Fibroblast of gingiva (primary cell): ENCODE measurements around the gene SPRN.
"Not testable (repeated sequence)": the region's sequence is repeated elsewhere in the genome, so short reads cannot be mapped to it uniquely, and the experiment has no call there.

Experiments
- DNase-seq: peaks from one replicate; pipeline ENCODE4 v3.0.0-alpha.2; 2011; ENCODE audit warnings: low read depth

Gene SPRN, protein sequence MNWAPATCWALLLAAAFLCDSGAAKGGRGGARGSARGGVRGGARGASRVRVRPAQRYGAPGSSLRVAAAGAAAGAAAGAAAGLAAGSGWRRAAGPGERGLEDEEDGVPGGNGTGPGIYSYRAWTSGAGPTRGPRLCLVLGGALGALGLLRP

DNA sequence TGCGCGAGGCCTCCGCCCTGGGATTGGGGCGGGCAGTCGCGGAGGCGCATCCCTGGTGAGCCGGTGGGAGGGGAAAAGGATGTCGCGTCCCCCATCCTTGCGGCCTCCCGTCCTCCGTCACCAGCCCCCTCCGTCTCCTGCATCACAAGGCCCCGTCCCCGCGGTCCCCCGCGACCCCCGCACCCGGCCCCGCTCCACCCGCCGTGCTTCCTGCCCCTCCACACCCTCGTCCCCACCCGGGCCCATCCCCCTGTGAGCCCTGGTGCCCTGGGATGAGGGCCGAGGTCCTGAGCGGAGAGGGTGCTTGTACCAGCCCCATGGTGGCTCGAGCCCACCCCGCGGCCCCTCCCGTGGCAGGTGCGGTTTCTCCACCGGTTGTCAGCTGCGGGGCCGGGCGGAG lies at the start of gene SPRN:
SPRN (minus strand) TSS at position 25 of the 400 bp plus-strand sequence. CDS start 944 bp downstream, outside the sequence.
- not testable (repeated sequence) for DNase-seq

DNA sequence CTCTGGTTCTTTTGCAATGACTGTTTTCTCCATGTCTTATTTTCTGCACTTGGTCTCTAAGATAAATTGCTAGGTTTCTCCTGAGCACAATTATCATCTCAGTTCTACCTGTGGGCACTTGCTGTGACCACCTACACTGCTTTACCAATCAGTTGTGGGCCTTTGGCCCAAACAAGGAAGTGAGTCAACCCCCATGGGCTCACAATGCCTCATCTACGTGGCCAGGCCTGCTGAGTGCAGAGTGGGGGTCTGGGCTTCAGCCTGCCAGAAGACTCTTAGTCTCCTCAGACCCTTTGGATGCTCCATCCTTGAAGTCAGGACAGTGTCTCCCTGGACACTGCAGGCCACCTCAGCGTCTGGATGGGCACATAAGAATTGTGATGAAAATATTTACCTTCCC lies 49.6 kb upstream of the SPRN start:
- DNase-seq: no peak

DNA sequence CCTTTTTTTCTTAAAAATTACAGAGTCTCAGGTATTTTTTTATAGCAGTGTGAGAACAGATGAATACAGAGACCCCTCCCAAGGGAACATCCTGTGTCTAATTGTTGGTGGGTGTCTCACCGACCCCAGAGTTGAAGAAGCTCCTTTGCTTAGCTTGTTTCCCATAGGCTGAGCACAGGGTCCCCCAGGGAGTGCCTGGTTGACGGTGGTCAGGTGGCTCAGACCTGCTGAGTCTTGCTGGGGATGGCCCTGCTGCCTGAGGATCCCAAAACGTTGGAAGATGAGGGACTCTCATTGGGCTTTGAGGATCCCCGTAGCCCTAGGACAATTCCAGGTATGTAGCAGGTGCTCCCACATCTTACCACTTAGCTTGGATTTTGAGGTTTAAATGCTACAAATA lies 48.8 kb upstream of the SPRN start:
- DNase-seq: no peak

DNA sequence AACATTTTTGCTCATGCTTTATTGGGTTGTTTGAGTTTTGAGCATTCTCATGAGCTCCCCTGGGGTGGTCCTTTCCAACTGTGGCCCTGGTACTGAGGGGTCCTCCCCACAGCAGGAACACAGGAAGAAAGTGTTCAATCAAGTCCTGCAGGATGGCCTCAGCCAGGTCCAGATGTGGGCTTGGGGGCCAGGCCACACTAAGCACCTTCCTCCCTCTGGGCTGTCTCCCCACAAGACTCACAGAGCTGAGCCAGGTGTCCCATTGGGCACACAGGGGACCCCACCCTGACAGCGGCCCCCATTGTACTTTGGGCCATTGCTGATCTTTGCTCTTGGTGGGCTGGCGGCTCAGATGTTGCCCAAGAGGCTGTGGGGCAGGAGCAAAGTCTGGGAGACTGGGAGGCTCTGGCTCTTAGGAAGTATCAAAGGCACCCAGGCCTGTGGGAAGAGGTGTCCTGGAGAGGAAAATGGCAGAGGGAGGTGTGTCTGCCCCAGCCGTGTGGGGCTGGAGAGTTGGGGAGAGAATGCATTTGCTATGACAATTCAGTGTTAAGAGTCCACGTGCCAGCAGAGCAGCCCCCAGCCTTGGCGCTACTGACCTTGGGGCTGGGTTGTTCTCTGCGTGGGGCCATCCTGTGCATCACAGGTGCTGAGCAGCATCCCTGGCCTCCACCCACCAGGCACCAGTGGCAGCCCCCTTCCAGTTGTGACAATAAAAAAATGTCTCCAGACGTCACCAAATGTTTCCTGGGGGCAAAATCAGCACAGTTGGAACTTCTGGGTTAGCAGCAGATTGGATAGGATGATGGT lies 47.1 kb upstream of the SPRN start:
- no peak for DNase-seq

DNA sequence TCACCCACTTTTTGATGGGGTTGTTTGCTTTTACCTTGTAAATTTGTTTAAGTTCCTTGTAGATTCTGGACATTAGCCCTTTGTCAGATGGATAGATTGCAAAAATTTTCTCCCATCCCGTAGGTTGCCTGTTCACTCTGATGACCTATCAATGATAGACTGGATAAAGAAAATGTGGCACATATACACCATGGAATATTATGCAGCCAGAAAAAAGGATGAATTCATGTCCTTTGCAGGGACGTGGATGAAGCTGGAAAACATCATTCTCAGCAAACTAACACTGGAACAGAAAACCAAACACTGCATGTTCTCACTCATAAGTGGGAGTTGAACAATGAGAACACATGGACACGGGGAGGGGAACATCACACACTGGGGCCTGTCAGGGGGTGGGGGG lies 44.8 kb upstream of the SPRN start:
- not testable (repeated sequence) for DNase-seq

DNA sequence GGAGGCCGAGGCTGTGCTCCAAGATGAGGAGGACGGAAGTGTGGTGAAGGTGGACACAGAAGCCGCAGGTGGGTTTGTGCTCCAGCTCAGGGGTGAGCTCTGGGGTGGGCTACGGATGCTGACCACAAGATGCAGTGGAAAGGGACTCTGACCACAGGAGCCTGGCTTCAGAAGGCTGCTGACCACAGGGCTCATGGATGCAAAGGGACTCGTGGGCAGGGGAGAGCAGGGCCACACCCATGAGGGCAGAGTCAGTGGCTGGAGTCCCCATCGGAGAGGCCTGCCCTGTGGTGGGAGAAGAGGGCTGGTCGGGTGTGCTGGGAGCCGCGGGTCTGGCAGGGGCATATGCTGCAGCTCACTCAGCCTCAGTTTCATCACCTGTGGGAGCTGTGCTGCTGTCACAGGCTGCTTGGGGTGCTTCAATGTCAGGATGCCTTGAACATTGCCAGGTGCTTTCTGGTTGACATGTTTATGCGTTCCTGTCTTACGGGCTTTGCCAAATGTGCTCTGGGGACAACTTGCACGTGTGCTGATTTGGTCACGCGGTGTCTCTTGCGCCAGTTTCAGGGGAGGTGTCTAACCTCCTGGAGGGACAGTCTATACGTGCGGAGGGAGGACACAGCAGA lies 43.0 kb upstream of the SPRN start:
- no peak for DNase-seq

DNA sequence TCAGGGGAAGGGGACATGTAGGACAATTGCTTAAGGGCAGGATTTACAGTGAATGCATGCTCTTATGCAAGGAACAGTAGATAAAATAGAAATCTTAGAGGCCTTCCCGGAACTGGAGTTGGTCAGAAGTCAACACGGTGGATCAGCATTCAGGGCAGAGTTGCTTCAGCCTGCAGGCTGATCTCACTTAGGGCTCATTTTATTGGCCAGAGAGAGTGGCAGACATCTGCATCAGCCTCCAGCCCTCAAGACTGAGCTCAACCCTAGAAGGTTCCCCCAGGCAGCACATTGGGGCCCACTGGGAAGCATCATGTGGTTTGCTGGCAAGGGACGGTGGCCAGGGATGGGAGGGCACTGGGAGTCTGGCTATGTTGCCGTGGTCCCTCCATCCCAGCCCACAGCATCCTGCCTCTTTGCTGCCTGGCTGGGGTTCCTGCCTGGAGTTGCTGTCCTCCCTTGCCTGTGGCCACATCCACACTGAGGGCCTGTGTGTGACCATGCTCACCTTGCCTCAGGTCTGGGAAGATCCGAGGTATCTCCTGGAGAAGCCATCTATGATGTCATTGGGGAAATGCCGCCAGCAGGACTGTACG lies 42.4 kb upstream of the SPRN start:
- no peak for DNase-seq

DNA sequence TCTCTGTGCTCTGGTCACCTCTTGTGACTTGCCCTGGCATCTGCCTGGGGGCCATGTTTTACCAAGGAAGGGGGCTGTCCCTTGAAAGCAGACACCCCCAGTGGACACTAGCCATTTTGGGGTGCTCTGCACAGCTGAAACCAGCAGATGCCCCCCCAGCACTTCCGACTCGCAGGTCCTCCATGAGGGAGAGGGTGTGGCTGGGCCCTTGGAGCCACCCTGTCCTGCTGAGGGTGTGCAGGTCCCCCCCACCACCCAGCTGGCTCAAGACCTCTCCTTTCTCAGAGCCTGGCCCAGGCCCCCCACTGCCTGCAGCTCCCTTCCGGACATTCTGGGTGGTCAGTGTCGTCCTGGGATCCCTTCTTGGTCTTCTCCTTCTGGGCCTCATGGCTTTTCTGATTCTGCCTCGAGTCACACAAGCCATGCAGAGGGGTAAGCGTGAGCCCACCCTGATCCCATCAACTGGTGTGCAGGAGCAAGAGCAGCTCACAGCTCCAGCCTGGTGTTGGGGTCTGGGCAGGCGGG lies 41.6 kb upstream of the SPRN start:
- no peak for DNase-seq

DNA sequence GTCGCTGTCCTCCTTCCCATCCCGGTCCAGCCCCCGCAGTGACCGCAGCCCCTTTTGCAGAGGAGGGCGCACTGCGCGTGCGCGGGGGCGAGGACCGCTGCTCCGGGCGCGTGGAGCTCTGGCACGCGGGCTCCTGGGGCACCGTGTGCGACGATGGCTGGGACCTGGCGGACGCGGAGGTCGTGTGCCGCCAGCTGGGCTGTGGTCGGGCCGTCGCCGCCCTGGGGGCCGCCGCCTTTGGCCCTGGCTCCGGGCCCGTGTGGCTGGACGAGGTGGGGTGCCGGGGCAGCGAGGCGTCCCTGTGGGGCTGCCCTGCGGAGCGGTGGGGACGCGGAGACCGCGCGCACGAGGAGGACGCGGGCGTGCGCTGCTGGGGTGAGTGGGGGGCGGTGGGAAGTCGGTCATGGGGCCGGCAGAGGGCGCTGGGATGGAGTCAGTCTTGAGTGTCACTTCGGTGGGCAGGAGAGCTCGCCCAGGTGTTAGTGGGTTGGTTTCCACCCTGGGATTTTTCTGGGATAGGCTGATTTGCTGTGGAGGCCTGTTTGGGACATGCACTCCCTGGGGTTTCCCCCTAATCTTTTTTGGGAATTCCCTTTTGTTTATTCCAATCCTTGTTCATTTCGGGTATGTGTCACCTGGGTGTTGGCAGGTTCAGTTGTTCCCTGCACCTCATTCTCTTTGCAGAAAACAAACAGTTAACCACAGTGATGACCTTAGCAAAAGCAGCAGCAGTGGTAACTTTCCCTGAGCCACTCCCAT lies 40.9 kb upstream of the SPRN start:
- no peak for DNase-seq

DNA sequence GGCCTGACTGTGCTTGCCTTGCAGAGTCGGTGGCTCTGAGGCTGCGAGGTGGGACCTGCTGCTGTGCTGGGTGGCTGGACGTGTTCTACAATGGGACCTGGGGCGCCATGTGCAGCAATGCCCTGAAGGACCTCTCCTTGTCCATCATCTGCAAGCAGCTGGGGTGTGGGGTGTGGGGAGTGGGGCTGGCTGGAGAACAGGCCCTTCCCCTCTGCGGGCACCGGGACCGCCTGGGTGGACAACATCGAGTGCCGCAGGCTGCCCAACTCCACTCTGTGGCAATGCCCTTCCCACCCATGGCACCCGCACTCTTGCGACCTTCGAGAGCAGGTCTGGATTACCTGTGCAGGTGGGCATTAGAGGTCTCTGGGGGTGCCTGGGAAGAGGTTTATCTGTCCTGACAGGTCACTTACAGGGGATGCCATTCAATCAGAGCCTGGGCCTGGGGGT lies 40.2 kb upstream of the SPRN start:
- no peak for DNase-seq

DNA sequence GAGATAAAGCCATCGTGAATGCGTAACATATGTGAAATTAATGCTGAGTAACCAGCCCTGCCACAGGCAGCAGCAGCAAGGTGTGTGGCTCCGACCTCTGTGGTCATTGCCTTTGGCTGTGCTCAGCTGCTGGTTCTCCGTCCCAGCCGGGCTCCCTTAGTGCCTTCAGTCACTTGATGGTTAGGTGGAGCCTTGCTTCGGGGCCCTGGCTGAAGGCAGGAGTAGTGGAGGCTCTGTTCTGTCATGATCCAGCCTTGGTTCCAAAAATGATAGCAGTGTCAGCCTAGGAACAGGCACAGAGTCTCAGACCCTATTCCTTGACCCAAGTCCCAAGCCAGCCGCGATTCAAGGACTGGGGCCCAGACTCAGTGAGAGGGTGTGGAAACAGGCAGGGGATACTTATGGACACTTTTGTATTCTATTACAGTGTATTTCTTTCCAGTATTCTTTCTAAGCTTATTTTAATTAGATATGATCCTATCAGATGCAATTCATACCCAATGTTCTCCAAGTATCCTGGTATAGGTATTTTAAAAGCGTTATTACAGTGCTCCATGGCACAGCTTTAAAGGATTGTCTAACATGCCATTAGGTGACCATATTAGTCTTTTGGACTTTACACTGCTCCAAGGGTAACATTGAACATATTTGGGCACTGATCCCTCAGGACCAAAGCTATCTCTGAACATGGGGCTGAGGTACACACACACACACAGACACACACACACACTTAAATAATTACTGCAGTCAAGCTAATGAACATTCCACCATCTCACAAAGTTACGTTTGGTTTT lies 38.3 kb upstream of the SPRN start:
- DNase-seq: no peak

DNA sequence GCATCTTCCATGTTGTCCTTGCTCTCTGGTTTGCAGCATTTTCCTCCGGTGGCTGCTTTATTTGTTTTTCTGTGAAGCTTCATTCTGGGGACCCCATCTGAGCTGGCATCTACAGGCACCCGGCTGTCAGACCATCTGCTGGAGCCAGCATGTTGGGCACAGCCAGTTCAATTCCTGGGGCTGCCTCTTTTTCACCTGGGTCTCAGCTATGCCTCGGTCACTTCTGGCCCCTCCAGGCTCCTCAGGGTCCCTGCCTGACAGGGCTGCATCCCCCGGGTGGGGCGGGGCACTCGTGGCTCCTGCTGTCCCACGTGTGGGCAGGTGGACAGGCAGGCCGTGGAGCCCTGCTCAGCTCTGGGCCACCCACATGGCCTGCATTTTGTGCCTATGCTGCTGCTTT lies 37.4 kb upstream of the SPRN start:
- DNase-seq: no peak

DNA sequence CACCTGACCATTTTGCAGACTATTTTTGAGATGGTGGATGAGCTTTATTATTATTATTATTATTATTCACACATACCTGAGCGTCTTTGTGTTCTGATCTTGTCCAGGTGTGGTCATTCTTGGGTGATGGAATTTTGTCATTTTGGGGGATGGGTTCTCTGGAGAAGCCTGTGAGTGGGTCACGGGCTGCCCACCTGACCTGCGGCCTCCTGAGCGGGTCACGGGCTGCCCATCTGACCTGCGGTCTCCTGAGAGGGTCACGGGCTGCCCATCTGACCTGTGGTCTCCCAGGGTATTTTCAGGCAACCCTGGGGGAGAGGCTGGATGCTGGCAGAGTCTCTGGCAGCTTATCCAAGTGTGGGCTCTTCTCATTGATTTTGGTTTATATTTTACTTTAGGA lies 36.6 kb upstream of the SPRN start:
- no peak for DNase-seq

DNA sequence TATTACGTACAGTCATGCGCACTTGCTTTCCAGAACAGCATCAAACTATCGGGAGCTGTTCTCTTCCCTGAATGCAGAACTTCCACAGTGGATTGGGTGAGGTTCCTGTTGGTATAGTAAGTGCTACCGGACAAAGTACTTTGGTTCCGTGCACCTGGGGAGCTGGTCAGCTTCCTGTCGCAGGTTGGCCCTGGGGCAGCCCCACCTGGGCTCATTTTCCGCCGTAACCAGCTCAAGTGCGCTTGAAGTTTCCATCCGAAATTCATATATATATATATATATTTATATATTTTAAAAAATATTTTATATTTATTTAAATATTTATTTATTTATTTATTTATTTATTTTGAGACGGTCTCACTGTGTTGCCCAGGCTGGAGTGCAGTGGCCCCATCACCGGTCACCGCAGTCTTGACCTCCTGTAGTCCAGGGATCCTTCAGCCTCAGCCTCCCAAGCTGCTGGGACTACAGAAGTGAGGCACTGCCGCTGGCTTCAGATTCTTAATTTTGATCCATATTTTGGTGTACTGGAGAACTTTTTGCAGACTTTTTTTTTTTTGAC lies 35.9 kb upstream of the SPRN start:
- no peak for DNase-seq

DNA sequence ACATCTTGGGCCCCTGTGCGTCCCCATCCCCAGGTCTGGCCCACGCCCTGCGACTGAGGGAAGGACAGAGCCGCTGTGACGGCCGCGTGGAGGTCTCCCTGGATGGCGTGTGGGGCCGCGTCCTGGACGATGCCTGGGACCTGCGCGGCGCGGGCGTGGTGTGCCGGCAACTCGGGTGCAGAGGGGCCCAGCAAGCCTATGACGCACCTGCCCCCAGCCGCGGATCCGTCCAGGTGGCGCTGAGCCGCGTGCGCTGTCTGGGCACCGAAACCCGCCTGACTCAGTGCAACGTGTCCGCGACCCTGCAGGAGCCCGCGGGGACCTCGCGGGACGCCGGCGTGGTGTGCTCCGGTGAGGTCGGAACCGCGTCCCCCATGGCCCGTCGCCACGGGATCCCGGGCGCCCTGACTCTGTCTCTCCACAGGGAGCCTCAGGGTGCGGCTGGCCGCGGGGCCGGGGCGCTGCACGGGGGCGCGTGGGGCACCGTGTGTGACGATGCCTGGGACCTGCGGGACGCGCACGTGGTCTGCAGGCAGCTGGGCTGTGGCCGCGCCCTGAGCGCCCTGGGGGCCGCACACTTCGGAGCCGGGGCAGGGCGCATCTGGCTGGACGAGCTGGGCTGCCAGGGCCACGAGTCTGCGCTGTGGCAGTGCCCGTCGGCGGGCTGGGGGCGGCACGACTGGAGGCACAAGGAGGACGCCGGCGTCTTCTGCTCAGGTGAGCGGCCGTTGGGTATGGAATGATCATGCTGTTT lies 35.2 kb upstream of the SPRN start:
- DNase-seq: no peak

DNA sequence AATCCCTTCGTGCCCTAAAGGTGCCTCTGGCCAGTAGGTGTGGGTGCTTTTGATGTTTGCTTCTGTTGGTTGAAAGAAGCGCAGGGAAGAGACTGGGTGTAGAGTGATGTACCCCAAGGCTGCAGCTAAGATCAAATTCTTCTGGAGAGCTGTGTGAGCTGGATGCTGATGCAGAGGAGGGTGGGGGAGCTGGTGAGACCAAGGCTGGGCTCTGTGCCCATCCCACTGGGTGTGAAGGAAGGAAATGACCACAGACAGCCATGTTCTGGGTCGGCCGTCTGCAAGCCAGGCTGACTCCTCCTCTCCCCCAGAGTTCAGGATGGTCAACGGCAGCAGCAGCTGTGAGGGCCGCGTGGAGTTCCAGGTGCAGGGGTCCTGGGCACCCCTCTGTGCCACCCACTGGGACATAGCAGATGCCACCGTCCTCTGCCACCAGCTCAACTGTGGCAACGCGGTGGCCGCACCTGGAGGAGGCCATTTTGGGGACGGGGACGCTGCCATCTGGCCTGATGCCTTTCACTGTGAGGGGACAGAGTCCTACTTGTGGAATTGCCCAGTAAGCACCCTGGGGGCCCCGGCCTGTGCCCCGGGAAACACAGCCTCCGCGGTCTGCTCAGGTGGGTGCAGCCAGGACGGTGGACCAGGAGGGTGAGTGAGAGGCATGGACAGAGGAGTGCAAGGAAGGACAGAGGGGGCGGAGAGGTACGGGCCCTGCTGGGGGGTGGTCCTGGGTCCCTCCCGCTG lies 34.5 kb upstream of the SPRN start:
- DNase-seq: no peak

DNA sequence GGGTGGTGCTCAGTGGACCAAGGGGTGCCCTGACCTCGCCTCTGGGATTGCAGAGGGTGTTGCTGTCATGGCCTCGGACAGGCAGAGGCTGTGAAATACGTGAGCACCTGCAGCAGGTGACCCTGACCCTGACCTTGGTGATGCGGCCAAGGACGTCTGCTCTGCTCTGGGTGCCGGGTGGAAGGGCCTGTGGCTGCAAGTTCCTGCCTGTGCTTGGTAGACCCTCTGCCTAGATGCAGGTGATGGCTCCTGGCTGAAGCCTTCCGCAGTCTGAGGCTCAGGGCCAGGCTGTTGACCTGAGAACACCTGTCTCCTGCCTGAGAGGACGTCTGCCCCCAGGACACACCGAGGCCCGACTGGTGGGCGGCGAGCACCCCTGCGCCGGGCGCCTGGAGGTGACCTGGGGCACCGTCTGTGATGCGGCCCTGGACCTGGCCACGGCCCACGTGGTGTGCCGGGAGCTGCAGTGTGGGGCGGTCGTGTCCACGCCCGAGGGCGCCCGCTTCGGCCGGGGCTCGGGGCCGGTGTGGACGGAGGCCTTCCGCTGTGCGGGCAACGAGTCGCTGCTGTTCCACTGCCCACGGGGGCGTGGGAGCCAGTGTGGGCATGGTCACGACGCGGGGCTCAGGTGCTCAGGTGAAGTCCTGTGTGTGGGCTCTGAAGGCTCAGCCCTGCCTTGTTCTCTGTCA lies 33.7 kb upstream of the SPRN start:
- no peak for DNase-seq

DNA sequence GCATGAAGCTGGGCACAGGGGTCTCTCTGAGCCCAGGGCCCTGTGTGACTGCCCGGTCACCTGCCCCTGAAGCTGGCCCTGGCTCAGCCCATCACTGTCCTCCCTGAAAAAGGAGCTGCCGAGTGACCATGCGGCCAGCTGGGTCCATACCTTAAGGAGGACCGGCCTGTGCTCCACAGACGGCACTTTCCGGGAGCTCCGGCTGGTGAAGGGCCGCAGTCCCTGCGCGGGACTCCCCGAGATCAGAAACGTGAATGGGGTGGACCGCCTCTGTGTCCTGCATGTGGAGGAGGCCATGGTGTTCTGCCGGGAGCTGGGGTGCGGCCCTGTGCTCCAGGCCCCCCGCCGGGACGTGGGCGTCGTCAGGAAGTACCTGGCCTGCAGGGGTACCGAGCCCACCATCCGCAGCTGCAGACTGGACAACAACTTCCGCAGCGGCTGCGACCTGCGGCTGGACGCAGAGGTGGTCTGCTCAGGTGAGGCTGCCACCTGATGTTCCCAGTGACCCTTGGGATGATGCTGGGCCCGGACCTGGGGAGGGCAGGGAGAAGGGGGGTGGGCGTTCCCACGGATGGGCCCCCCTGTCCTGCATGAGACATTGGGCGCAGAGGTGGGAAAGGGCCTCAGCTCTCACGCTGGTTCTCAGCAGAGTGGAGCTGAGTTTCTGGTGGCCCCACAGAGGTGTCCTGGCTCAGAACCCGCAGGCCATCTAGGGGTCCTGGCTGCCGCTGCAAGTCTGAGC lies 32.8 kb upstream of the SPRN start:
- no peak for DNase-seq
